ENCODE data around the gene CST7.

Gene CST7

DNA sequence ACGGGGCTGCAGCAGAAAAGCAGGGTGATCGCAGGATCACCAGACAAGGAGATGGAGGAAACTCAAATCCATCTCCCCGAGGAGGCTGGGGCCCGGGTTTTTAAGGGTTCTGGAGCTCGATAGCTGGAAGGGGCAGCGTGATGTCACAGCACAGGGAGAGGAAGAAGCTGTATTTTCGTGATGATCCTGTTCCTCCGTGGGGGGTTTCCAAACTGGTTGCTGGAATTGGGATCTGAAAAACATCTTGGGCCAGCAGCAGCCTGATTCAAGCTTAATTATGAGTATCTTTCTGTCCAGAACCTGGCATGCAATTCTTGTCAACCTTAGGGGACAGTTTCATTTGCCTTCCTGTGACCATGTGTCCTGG lies 4.1 kb downstream of the CST7 start:
- TF ChIP-seq MYC (IDR thresholded peaks at IDR 0.05; ENCODE audit: low read depth, low read length) (no peak), POLR2A (IDR thresholded peaks at IDR 0.05; ENCODE audit: extremely low read depth, insufficient read length) (no peak)
- TF ChIP-seq, protein P1, sequence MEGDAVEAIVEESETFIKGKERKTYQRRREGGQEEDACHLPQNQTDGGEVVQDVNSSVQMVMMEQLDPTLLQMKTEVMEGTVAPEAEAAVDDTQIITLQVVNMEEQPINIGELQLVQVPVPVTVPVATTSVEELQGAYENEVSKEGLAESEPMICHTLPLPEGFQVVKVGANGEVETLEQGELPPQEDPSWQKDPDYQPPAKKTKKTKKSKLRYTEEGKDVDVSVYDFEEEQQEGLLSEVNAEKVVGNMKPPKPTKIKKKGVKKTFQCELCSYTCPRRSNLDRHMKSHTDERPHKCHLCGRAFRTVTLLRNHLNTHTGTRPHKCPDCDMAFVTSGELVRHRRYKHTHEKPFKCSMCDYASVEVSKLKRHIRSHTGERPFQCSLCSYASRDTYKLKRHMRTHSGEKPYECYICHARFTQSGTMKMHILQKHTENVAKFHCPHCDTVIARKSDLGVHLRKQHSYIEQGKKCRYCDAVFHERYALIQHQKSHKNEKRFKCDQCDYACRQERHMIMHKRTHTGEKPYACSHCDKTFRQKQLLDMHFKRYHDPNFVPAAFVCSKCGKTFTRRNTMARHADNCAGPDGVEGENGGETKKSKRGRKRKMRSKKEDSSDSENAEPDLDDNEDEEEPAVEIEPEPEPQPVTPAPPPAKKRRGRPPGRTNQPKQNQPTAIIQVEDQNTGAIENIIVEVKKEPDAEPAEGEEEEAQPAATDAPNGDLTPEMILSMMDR (IDR thresholded peaks at IDR 0.05; ENCODE audit: low read depth, low read length): no peak
- TF ChIP-seq, protein P2, sequence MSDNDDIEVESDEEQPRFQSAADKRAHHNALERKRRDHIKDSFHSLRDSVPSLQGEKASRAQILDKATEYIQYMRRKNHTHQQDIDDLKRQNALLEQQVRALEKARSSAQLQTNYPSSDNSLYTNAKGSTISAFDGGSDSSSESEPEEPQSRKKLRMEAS (IDR thresholded peaks at IDR 0.05; ENCODE audit: low read depth, low read length): no peak
- H3K4me3 ChIP-seq (ENCODE audit: low read depth, low read length): no peak overlapping the region
- DNase-seq (ENCODE audit: low read depth): no peak

DNA sequence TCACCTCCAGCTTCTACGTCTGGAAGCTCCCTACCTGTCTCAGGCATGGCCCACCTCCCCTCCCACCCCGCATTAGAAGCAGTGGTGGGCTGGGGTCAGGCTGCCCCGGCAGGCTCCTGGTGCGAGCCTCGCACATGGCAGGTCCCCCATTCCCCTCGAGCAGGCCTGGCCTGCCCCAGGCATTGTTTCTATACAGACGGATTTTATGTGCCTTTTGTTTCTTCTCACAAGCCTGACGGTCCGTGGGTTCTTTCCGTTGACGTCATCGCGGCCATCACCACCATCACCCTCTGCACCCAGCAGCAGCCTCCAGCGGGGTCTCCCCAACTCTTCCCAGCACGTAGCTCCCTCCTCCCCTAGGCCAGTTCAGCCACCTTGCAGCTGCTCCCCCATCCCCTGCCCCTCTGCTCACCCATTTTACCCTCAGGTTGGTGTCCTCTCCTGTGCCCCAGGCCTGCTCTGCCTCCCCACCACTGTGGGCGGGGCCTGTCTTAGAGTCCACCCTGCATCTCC lies 4.6 kb downstream of the CST7 start:
- no peak for DNase-seq (ENCODE audit: low read depth)
- H3K4me3 ChIP-seq (ENCODE audit: low read depth, low read length): no peak overlapping the region
- TF ChIP-seq, protein P2 (IDR thresholded peaks at IDR 0.05; ENCODE audit: low read depth, low read length): no peak
- TF ChIP-seq POLR2A (IDR thresholded peaks at IDR 0.05; ENCODE audit: extremely low read depth, insufficient read length) (no peak), MYC (IDR thresholded peaks at IDR 0.05; ENCODE audit: low read depth, low read length) (no peak)
- TF ChIP-seq, protein P1 (IDR thresholded peaks at IDR 0.05; ENCODE audit: low read depth, low read length): no peak

DNA sequence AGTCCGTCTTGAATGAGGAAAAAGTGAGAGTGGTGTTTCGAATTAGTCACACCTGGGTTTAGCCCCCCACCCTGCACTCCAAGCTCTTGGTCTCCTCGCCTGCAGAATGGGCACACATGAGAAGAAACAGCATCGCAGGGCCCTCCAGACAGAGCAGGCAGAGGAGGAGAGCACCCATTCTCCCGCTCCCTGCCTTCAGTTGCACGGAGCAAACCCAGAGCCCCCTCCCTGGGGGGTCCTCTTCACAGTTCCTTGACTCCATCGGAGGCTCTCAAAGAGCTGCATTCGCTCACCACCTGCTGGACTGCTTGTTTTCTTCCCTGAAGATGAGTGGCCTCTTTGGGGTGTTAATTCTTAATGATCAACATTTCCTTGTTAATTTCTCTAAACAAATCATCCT lies 5.1 kb downstream of the CST7 start:
- H3K4me3 ChIP-seq (ENCODE audit: low read depth, low read length): no peak overlapping the region
- DNase-seq (ENCODE audit: low read depth): no peak
- TF ChIP-seq, protein P2 (IDR thresholded peaks at IDR 0.05; ENCODE audit: low read depth, low read length): no peak
- TF ChIP-seq, protein P1 (IDR thresholded peaks at IDR 0.05; ENCODE audit: low read depth, low read length): no peak

DNA sequence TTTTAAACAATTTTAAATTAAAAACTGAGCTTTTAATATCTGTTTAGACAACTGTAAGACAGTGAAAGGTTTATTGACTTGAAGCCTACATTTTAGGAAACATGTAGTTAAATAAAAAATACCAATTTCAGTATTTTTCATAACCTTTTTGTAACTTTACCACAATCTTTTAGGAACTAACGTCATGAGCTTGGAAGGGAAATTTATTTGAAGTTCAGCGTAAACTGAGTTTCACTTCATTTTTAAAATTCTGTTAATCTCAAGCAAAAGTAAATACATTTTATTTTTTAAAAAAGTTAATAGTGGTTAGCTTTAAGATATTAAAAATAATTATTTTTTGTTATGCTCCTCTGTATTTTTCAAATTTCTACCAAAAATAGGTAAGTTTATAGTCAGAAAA lies 5.5 kb downstream of the CST7 start:
- DNase-seq (ENCODE audit: low read depth): no peak
- TF ChIP-seq, protein P1 (IDR thresholded peaks at IDR 0.05; ENCODE audit: low read depth, low read length): no peak
- TF ChIP-seq POLR2A (IDR thresholded peaks at IDR 0.05; ENCODE audit: extremely low read depth, insufficient read length) (no peak), MYC (IDR thresholded peaks at IDR 0.05; ENCODE audit: low read depth, low read length) (no peak)
- TF ChIP-seq, protein P2 (IDR thresholded peaks at IDR 0.05; ENCODE audit: low read depth, low read length): no peak
- no peak overlapping the region for H3K4me3 ChIP-seq (ENCODE audit: low read depth, low read length)

DNA sequence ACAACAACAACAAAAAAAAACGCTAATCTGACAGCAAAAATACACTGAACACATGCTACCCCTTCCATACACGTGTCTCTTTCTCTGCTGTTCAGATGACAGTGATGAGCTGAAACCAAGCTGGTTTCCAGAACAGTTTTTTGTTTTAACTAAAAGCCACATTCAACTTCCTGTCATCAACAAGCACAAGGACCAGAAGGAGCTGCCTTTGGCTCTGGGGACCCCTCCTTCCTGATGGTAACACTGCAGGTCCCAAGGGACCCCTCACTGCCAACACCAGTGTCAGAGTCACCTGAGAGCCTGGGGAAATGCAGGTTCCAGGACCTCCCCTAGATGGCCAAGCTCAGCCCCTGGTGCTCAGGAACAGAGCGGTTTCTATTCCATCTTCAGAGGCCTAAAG lies 6.0 kb downstream of the CST7 start:
- peak; percentile 59 for TF ChIP-seq MYC (IDR thresholded peaks at IDR 0.05; ENCODE audit: low read depth, low read length)
- TF ChIP-seq, protein P1 (IDR thresholded peaks at IDR 0.05; ENCODE audit: low read depth, low read length): no peak
- TF ChIP-seq, protein P2 (IDR thresholded peaks at IDR 0.05; ENCODE audit: low read depth, low read length): peak; percentile 88
- peak; percentile 76 for DNase-seq (ENCODE audit: low read depth)

More for the DNA sequence above, 6.0 kb downstream of the CST7 start:
- no peak overlapping the region for H3K4me3 ChIP-seq (ENCODE audit: low read depth, low read length)

All from NB4 (cell line).